CD4-positive, alpha-beta memory T cell (primary cell): Measurements from ENCODE around the gene SUPT6H. TPM values are rescaled to one million over a fixed set of nuclear protein-coding genes. Genes with fewer than 3 reads are reported as not detected.

Experiments
- CTCF ChIA-PET: fragments of 350-600 bp; sonication (Branson Sonifier 250); formaldehyde crosslinking; loops from one replicate; lab custom pipeline; 2021; ENCODE audit warnings: inconsistent platforms; ENCODE audit not compliant: partially characterized antibody; lab: Charles Lee
- POLR2A ChIA-PET: fragments of 350-600 bp; sonication (Branson Sonifier 250); formaldehyde crosslinking; loops from one replicate; lab custom pipeline; 2021; ENCODE audit not compliant: partially characterized antibody; lab: Charles Lee
- DNase-seq, 5 donors: peaks; one replicate each; pipeline versions ENCODE4 v3.0.0 to v3.0.0-alpha.2; 2020 to 2022; ENCODE audit warnings: mixed read lengths in 1 of 5
- H3K27ac ChIP-seq: one replicate; pipeline ENCODE4 v1.7.0; 2013; ENCODE audit warnings: low read depth, low read length
- H3K27me3 ChIP-seq: 2 replicates; pipeline ENCODE4 v1.7.0; 2013; ENCODE audit warnings: mild to moderate bottlenecking, low read length, moderate library complexity; ENCODE audit not compliant: insufficient read depth
- H3K36me3 ChIP-seq: 2 replicates; pipeline ENCODE4 v1.7.0; 2013; ENCODE audit warnings: mild to moderate bottlenecking, low read length, moderate library complexity; ENCODE audit not compliant: insufficient read depth
- H3K4me1 ChIP-seq: 2 replicates; pipeline ENCODE4 v1.7.0; 2013; ENCODE audit warnings: mild to moderate bottlenecking, low read length, moderate library complexity; ENCODE audit not compliant: insufficient read depth
- H3K4me3 ChIP-seq, 2 donors: one replicate each; pipeline ENCODE4 v1.7.0; 2013; ENCODE audit warnings: low read length in 2 of 2, mild to moderate bottlenecking in 1 of 2
- H3K9me3 ChIP-seq, 2 donors: one replicate each; pipeline ENCODE4 v1.7.0; 2013; ENCODE audit warnings: low read length in 2 of 2, control low read depth in 1 of 2; ENCODE audit not compliant: control insufficient read depth in 1 of 2
- H3K27ac Mint-ChIP-seq, 7 donors: one replicate each; pipeline ENCODE4 v1.8.0; 2020 to 2021; ENCODE audit warnings: mixed read lengths in 7 of 7, mild to moderate bottlenecking in 6 of 7, inconsistent platforms in 3 of 7, moderate library complexity in 3 of 7
- H3K27me3 Mint-ChIP-seq, 2 donors: one replicate each; pipeline ENCODE4 v1.8.0; 2020 to 2021; ENCODE audit warnings: mixed read lengths in 2 of 2
- H3K36me3 Mint-ChIP-seq, 2 donors: one replicate each; pipeline ENCODE4 v1.8.0; 2020 to 2021; ENCODE audit warnings: mixed read lengths in 2 of 2, inconsistent platforms in 1 of 2, mild to moderate bottlenecking in 1 of 2
- H3K4me1 Mint-ChIP-seq, 4 donors: one replicate each; pipeline ENCODE4 v1.8.0; 2020 to 2021; ENCODE audit warnings: mixed read lengths in 4 of 4, mild to moderate bottlenecking in 1 of 4
- H3K4me3 Mint-ChIP-seq, 8 donors: one replicate each; pipeline ENCODE4 v1.8.0; 2020 to 2021; ENCODE audit warnings: mixed read lengths in 8 of 8, mild to moderate bottlenecking in 7 of 8, moderate library complexity in 6 of 8, inconsistent platforms in 3 of 8
- H3K9me3 Mint-ChIP-seq, 8 donors: one replicate each; pipeline ENCODE4 v1.8.0; 2020 to 2021; ENCODE audit warnings: mixed read lengths in 8 of 8, mild to moderate bottlenecking in 5 of 8, inconsistent platforms in 3 of 8, moderate library complexity in 1 of 8
- intact Hi-C: fragments of 100-400 bp; cut with micrococcal nuclease; formaldehyde crosslinking; loops from one replicate; pipeline ENCODE4 v1.15.1; 2023
- polyA plus RNA-seq, 2 donors: library from polyadenylated mRNA; unstranded; fragments of 300-500 nt; fragmentation: Illumina TruSeq; gene quantifications; one replicate each; pipeline ENCODE4 v1.2.3, GENCODE V29; 2021
- total RNA-seq, 2 experiments: library from RNA; stranded (reverse); gene quantifications; one replicate each; pipeline ENCODE4 v1.2.3, GENCODE V29; 2021

SUPT6H gene
- total and polyA plus RNA-seq, 4 experiments from 2014 or later: 0.81 to 102 (median 60.2) TPM

GRCh38 chr17:28616281-28616680 is 45.7 kb upstream of the SUPT6H start:
- DNase-seq: no peak
- Mint-ChIP-seq H3K4me3 (no peak overlapping the region), H3K36me3 (peaks cover 52 to 87% of the 10 kb centered on the region in 2 donors), H3K27ac (no peak overlapping the region), H3K4me1 (peaks cover 4 to 13% (median 10%) of the 10 kb centered on the region in 4 donors), H3K9me3 (no peaks in the 10 kb centered on the region), H3K27me3 (no peaks in the 10 kb centered on the region)
- H3K36me3 ChIP-seq: peaks cover 59% of the 10 kb centered on the region
- ChIA-PET CTCF (interaction anchor here (6.8 kb wide), 1 partner anchor 120 kb away, joined by 51 read pairs; no protein-coding TSS in a partner anchor), POLR2A (interaction anchor here (1.5 kb wide), 1 partner anchor 29 kb away, joined by 4 read pairs; the partner anchor contains the start of gene BLTP2)
- H3K4me3 ChIP-seq: no peak overlapping the region
- no peaks in the 10 kb centered on the region for H3K4me1 ChIP-seq
- H3K27me3 ChIP-seq: no peaks in the 10 kb centered on the region
- no peaks in the 10 kb centered on the region for H3K9me3 ChIP-seq
- intact Hi-C loops: no loop called here
- H3K27ac ChIP-seq: no peak overlapping the region

- Histone ChIP-seq H3K27ac (no peak overlapping the region), H3K4me1 (no peaks in the 10 kb centered on the region), H3K4me3 (no peak overlapping the region), H3K9me3 (no peaks in the 10 kb centered on the region), H3K27me3 (no peaks in the 10 kb centered on the region), H3K36me3 (peaks cover 79% of the 10 kb centered on the region)
- no peak overlapping the region for H3K27ac Mint-ChIP-seq
- no peak overlapping the region for H3K4me3 Mint-ChIP-seq
- CTCF ChIA-PET: interaction anchor here (1.0 to 1.1 kb wide), 4 partner anchors 16 to 131 kb away, joined by 3 to 5 read pairs (median 3); no protein-coding TSS in a partner anchor
- H3K36me3 Mint-ChIP-seq: peaks cover 67 to 93% of the 10 kb centered on the region in 2 donors
- peaks cover 0 to 3% (median 2%) of the 10 kb centered on the region in 4 donors for H3K4me1 Mint-ChIP-seq
- H3K9me3 Mint-ChIP-seq: no peaks in the 10 kb centered on the region
- POLR2A ChIA-PET: no interaction called here
- no peaks in the 10 kb centered on the region for H3K27me3 Mint-ChIP-seq
- DNase-seq: no peak
- intact Hi-C loops: no loop called here
Observed at GRCh38 chr17:28618464-28618863, 43.5 kb upstream of the SUPT6H start.

GRCh38 chr17:28620010-28620409 is 42.0 kb upstream of the SUPT6H start:
- Histone ChIP-seq H3K9me3 (no peaks in the 10 kb centered on the region), H3K36me3 (peaks cover 90% of the 10 kb centered on the region), H3K4me1 (no peaks in the 10 kb centered on the region), H3K27ac (no peak overlapping the region), H3K27me3 (no peaks in the 10 kb centered on the region), H3K4me3 (no peak overlapping the region)
- no peak overlapping the region for H3K4me3 Mint-ChIP-seq
- peaks cover 0 to 1% (median 0%) of the 10 kb centered on the region in 4 donors for H3K4me1 Mint-ChIP-seq
- CTCF ChIA-PET: no interaction called here
- peak overlapping the region in 3 of 7 donors; percentile 17 to 48 (median 24) for H3K27ac Mint-ChIP-seq
- POLR2A ChIA-PET: no interaction called here
- intact Hi-C loops: no loop called here
- no peaks in the 10 kb centered on the region for H3K9me3 Mint-ChIP-seq
- H3K27me3 Mint-ChIP-seq: no peaks in the 10 kb centered on the region
- peaks cover 72 to 94% of the 10 kb centered on the region in 2 donors for H3K36me3 Mint-ChIP-seq
- no peak for DNase-seq

- peaks cover 79% of the 10 kb centered on the region for H3K36me3 ChIP-seq
- no peaks in the 10 kb centered on the region for H3K9me3 ChIP-seq
- Mint-ChIP-seq H3K4me1 (peaks cover 0 to 4% (median 2%) of the 10 kb centered on the region in 4 donors), H3K4me3 (no peak overlapping the region), H3K27ac (no peak overlapping the region), H3K27me3 (no peaks in the 10 kb centered on the region), H3K9me3 (no peaks in the 10 kb centered on the region), H3K36me3 (peaks cover 64 to 87% of the 10 kb centered on the region in 2 donors)
- H3K27ac ChIP-seq: no peak overlapping the region
- intact Hi-C loops: no loop called here
- no peaks in the 10 kb centered on the region for H3K4me1 ChIP-seq
- POLR2A ChIA-PET: no interaction called here
- H3K4me3 ChIP-seq: no peak overlapping the region
- H3K27me3 ChIP-seq: no peaks in the 10 kb centered on the region
- DNase-seq: no peak
- CTCF ChIA-PET: interaction anchor here (1.0 to 2.3 kb wide), 5 partner anchors 9 to 105 kb away, joined by 3 to 8 read pairs (median 5); no protein-coding TSS in a partner anchor
Observed at GRCh38 chr17:28622186-28622585, 39.8 kb upstream of the SUPT6H start.

GRCh38 chr17:28623696-28624095 is 38.3 kb upstream of the SUPT6H start:
- Histone ChIP-seq H3K27ac (no peak overlapping the region), H3K9me3 (no peaks in the 10 kb centered on the region), H3K4me3 (no peak overlapping the region), H3K36me3 (peaks cover 71% of the 10 kb centered on the region), H3K4me1 (no peaks in the 10 kb centered on the region), H3K27me3 (no peaks in the 10 kb centered on the region)
- Mint-ChIP-seq H3K27ac (no peak overlapping the region), H3K36me3 (peaks cover 63 to 86% of the 10 kb centered on the region in 2 donors), H3K4me1 (peaks cover 0 to 5% (median 3%) of the 10 kb centered on the region in 4 donors), H3K4me3 (no peak overlapping the region), H3K27me3 (no peaks in the 10 kb centered on the region), H3K9me3 (no peaks in the 10 kb centered on the region)
- no peak for DNase-seq
- intact Hi-C loops: no loop called here
- CTCF ChIA-PET: interaction anchor here (0.7 to 2.3 kb wide), 5 partner anchors 9 to 23 kb away, joined by 3 to 8 read pairs (median 5); no protein-coding TSS in a partner anchor
- POLR2A ChIA-PET: interaction anchor here (0.6 to 1.1 kb wide), 2 partner anchors 23 to 52 kb away, joined by 3 read pairs; partner anchors contain the start of gene PIGS

GRCh38 chr17:28624148-28624547 is 37.9 kb upstream of the SUPT6H start:
- Histone ChIP-seq H3K4me1 (no peaks in the 10 kb centered on the region), H3K36me3 (peaks cover 67% of the 10 kb centered on the region), H3K4me3 (no peak overlapping the region), H3K27me3 (no peaks in the 10 kb centered on the region), H3K27ac (no peak overlapping the region), H3K9me3 (no peaks in the 10 kb centered on the region)
- H3K27ac Mint-ChIP-seq: no peak overlapping the region
- no peak overlapping the region for H3K4me3 Mint-ChIP-seq
- H3K9me3 Mint-ChIP-seq: no peaks in the 10 kb centered on the region
- H3K36me3 Mint-ChIP-seq: peaks cover 60 to 82% of the 10 kb centered on the region in 2 donors
- CTCF ChIA-PET: interaction anchor here (0.7 to 1.0 kb wide), 2 partner anchors 12 to 13 kb away, joined by 3 read pairs; no protein-coding TSS in a partner anchor
- peaks cover 0 to 5% (median 3%) of the 10 kb centered on the region in 4 donors for H3K4me1 Mint-ChIP-seq
- no peaks in the 10 kb centered on the region for H3K27me3 Mint-ChIP-seq
- intact Hi-C loops: no loop called here
- POLR2A ChIA-PET: no interaction called here
- DNase-seq: no peak

- no peaks in the 10 kb centered on the region for H3K4me1 ChIP-seq
- no peak overlapping the region for H3K27ac Mint-ChIP-seq
- POLR2A ChIA-PET: interaction anchor here (0.6 to 1.2 kb wide), 2 partner anchors 18 to 20 kb away, joined by 3 read pairs; partner anchors contain the start of gene BLTP2
Observed at GRCh38 chr17:28626818-28627217, 35.2 kb upstream of the SUPT6H start.

More at GRCh38 chr17:28626818-28627217, 35.2 kb upstream of the SUPT6H start:
- Mint-ChIP-seq H3K4me3 (no peak overlapping the region), H3K27me3 (no peaks in the 10 kb centered on the region), H3K36me3 (peaks cover 46 to 69% of the 10 kb centered on the region in 2 donors), H3K4me1 (peaks cover 0 to 5% (median 3%) of the 10 kb centered on the region in 4 donors), H3K9me3 (no peaks in the 10 kb centered on the region)
- Histone ChIP-seq H3K9me3 (no peaks in the 10 kb centered on the region), H3K4me3 (no peak overlapping the region), H3K36me3 (peaks cover 55% of the 10 kb centered on the region), H3K27ac (no peak overlapping the region), H3K27me3 (no peaks in the 10 kb centered on the region)
- intact Hi-C loops: no loop called here
- DNase-seq: no peak
- CTCF ChIA-PET: no interaction called here
